T47D (cell line): ENCODE data around the gene ARMCX1.
"Not testable (repeated sequence)": the region's sequence is repeated elsewhere in the genome, so short reads cannot be mapped to it uniquely, and the experiment has no call there.

Experiments used
- DNase-seq, 2 experiments: peaks; one replicate each; pipeline versions ENCODE4 v3.0.0 to v3.0.0-alpha.2; 2011 to 2012; ENCODE audit warnings: low read depth in 1 of 2, low spot score in 1 of 2
- JUND ChIP-seq: IDR thresholded peaks from 2 replicates; pipeline ENCODE4 v1.6.1; 2012; ENCODE audit warnings: low read depth
- in situ Hi-C: cut with HindIII; loops from 2 replicates; pipeline ENCODE4 v1.10.0; 2016; ENCODE audit warnings: low sequenced_read_pairs, low pct_unique_long_range_greater_than_20kb

The ARMCX1 gene

DNA sequence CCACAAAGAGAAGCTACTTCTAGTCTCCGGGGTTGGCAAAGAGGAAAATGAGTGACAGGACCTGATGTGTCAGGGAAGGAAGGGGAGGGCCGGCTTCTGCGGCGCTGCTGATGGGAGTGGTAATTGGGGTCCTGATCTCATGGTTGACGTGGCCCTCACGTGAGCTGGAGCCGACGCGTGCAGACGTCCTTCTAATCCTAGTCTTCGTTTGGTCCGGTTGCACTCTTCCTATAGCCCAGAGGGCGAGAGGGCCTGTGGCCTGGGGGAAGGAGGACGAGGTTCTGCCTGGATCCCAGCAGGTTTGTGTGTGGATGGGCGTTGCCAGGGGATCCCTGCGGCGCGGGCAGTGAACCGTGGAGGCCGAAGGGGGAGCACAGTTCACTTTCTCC is at the start of gene ARMCX1:
Gene ARMCX1 (plus strand): TSS at position 186 of the 389 bp plus-strand sequence. CDS start 2,384 bp downstream, outside the sequence.
- DNase-seq, result peak; percentile 6 to 28
- no peak for TF ChIP-seq JUND

DNA sequence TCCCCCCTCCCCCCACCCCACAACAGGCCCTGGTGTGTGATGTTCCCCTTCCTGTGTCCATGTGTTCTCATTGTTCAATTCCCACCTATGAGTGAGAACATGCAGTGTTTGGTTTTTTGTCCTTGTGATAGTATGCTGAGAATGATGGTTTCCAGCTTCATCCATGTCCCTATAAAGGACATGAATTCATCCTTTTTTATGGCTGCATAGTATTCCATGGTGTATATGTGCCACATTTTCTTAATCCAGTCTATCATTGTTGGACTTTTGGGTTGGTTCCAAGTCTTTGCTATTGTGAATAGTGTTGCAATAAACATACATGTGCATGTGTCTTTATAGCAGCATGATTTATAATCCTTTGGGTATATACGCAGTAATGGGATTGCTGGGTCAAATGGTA is 47.4 kb upstream of the ARMCX1 start:
- in situ Hi-C loops, DNase-seq: not testable (repeated sequence)

More for the DNA sequence above, at the start of gene ARMCX1:
- in situ Hi-C loops, result no loop called here

DNA sequence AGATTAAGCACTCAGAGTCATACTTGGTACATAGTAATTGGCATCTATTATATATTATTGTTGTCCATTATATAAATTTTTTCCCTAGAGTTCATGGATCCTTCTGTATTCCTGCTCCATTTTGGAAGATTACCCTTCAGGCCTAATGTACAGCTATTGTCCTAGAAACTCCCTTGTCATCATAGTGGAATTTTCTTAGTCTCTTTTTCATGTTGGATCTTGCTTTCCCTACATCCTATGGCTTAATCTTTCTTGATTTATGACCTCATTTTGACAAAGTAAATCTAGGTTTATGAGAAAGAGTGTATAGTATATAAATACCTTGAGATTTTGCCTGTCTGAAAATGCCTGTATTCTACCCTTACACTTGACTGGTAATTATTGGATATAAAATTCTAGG is 43.0 kb upstream of the ARMCX1 start:
- in situ Hi-C loops, result no loop called here
- no peak for DNase-seq
- TF ChIP-seq JUND, result no peak

DNA sequence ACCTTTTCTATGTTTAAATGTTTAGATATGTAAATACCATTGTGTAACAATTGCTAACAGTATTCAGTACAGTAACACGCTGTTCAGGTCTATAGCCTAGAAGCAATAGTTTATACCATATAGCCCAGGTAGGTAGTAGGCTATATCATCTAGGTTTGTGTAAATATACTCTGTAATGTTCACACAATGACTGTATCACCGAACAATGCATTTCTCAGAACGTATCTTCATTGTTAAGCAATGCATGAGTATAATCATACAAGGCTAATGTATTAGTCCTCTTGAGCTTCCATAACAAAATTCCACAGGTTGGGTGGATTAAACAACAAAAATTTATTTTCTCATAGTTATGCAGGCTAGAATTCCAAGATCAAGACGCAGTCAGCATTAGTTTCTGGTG is 42.4 kb upstream of the ARMCX1 start:
- no peak for TF ChIP-seq JUND
- DNase-seq, result no peak
- in situ Hi-C loops, result no loop called here

DNA sequence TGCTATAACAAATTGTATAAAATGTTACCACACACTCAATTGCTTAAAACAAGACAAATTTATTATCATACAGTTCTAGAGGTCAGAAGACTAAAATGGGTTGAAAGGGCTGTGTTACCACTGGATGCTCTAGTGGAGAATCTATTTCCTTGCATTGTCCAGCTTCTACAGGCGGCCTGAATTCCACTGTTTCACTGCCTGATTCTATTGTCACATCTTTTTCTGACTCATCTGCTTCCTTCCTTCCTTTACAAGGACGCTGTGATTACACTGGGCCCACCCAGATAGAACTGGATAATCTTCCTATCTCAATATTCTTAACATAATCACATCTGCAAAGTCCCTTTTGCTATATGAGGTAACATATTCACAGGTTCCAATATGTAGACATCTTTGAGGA is 19.4 kb upstream of the ARMCX1 start:
- no peak for TF ChIP-seq JUND
- in situ Hi-C loops, result no loop called here
- no peak for DNase-seq

DNA sequence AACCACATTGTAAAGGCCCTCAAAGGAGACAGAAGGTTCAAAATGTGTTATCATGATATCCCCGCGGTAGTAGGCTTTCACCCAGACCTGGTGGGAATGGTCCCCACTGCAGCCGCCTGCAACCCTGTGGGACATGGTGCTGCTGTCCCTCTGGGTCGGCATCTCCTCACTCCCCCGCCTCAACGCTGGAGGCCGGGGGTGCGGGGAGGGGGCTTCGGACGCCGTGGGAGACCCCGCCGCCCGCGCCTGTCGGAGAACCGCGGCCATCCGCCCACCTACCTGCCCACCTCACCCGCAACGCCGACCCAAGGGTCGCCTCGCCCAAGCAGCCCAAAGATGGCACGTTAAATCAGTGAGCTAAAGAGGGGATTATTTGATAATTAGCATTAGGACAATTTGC is 11.2 kb upstream of the ARMCX1 start:
- TF ChIP-seq JUND, result no peak
- in situ Hi-C loops, result no loop called here
- DNase-seq, result no peak

DNA sequence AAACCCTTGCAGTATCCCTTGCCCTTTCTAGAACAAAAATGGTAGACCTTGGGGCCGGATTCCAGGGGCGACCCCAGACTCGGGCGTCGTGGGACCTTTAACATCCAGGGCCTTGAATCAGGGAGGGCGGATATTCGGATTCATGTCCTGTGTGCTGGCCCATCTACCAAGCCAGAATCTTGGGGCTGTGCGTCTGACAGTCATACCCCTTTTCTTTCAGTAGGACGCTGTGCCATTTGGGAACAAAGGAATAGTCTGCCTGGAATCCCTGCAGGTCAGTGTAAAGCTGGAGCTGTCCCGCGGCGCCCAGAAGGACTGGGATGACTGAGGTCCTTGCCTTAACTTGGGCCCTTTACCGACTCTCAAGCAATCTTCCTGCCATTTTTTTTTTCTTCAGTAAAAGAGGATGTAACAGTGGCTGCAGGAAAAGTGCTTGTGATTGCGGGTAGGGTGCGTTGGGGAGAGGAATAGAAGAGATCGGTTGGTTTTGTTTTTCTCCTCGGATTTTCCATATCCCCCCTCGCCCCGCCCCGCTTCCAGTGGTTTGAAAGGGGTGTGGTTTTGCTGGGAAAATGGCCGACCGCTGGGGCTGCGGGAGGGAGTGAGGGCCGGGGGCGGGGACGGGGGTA is 518 bp downstream of the ARMCX1 start:
- in situ Hi-C loops, result no loop called here
- peak; percentile 13 to 19 for DNase-seq
- TF ChIP-seq JUND, result no peak

DNA sequence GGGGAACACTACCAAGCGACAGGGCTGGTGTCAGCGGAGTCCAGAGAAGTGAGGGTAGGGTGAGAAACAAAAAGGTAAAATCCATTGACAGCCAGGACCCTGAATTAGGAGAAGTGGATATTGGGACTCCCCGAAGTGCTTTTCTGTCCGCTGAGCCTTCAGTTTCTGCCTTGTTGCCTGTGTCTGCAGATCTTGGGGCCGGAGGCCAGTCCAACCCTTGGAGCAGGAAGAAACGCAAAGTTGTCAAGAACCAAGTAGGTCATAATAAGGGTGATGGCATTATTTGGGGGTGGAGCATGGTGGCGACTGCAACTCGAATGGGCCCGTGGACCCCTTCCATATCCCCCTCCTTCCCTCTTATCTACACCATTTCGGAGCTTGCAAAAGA is 1.0 kb downstream of the ARMCX1 start:
- TF ChIP-seq JUND, result no peak
- in situ Hi-C loops, result no loop called here
- DNase-seq, result no peak

DNA sequence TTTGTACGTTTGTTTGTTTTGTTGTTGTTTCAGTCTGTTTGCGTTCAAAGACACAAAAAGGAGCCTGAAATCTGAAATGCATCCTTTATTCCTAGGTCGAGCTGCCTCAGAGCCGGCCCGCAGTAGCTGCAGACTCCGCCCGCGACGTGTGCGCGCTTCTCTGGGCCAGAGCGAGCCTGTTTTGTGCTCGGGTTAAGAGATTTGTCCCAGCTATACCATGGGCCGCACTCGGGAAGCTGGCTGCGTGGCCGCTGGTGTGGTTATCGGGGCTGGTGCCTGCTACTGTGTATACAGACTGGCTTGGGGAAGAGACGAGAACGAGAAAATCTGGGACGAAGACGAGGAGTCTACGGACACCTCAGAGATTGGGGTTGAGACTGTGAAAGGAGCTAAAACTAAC is 2.4 kb downstream of the ARMCX1 start:
- in situ Hi-C loops, result no loop called here
- DNase-seq, result no peak
- no peak for TF ChIP-seq JUND

DNA sequence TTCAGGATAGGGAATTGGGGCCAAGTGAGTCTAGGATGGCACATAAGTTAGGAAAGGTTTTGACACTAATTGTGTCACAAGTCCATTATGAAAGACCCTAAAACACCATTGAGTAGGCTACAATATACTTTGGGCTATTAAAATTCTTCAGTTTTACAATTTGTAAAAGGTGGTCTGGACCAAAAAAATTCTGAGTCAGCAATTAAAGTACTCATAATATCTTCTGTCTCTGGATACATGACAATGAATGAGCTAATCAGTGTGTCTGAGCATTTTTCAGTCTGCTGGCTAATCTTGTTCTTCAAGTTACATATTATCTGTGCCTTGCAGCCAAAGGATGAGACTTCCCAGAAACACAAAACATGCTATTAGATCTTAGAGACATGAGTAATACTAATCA is 14.3 kb downstream of the ARMCX1 start:
- no peak for DNase-seq
- in situ Hi-C loops, result no loop called here
- TF ChIP-seq JUND, result no peak

DNA sequence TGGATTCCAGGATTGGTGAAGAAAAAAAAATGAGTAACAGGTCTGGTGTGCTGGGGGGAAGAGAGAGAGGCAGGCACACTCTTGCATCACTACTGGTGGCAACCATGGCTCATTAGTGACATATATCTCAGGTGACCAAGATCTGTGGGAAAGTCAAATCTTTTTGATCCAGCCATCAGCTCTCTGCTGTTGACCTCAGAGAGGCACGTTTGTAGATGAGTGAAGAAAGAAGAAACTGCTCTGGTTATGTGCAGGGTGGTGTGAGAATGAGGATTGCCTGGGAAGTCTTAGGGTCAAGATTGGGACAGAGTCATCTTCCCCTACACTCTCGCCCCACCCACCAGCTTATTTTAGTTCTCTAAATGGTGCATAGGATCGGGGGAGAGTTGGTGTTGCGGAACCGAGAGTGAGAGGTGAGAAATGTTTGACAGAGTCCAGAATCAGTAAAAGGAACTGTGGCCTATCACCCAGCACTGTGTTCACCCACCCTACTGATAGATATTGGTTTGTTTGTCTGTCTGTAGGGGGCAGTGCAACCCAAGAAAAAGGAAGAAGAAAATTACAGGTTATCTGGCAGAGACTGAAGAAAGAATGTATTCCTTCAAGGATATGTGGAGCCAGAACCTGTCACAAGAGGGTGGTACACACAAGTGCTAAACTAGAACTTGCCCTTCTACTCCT is 45.5 kb downstream of the ARMCX1 start:
- in situ Hi-C loops, result no loop called here
- peak in 1 of 2 experiments; percentile 77 for DNase-seq
- TF ChIP-seq JUND, result no peak

DNA sequence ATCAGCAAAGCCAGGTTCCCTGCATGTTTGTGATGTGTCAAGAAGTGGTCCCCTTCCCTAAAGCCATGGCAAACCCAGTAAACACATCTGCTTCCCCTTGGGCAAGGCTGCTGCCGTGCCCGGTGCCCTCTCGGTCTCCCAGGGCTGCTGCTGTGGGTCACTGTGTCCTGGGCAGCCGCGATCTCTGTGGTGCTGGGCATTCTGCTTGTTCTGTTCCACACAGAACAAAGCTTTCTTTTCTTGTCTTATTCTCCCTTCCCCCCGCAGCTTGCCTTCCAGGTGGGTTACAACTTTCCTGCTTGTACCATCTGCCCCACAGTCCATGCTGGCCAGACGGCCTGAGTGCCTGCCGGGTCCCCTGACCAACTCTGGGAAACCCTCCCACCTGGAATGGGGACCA is 49.2 kb downstream of the ARMCX1 start:
- in situ Hi-C loops, DNase-seq: not testable (repeated sequence)

DNA sequence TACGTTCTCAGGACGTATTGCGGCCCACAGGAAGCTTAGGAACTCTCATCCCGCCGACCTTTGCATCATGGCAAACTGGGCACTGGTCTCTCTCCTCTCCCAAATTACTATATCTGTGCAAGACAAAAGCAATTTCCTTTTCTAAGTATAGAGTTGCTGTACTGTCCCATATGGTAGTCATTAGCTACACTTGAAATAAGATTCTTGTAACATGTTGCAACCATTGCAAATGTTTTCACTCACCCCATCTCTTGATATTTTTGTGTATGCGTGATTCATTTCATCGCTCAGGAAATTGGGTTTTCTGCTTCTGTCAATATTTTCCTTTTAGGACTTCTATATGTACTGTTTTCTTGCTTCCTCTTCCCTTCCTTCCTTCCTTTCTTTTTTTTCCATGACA is 51.7 kb downstream of the ARMCX1 start:
- in situ Hi-C loops, result no loop called here
- DNase-seq, result no peak
- TF ChIP-seq JUND, result no peak
